IMR-90 (cell line): ENCODE results near the gene PPP1CA. TPM values are rescaled to one million over a fixed set of nuclear protein-coding genes. Genes with fewer than 3 reads are reported as not detected.
"Not testable (repeated sequence)": the region's sequence is repeated elsewhere in the genome, so short reads cannot be mapped to it uniquely, and the experiment has no call there.

Experiments
- ATAC-seq: fragments of 200-7000 bp; cut with Tn5 transposase; 2 replicates; pipeline ENCODE4 v1.9.1; 2020; ENCODE audit warnings: low read depth, mild to moderate bottlenecking, moderate library complexity
- BruUV-seq: library from RNA; stranded (reverse); fragments of 400-500 nt; replicated peaks from 2 replicates; lab custom pipeline; 2021; lab: Mats Ljungman, UMichigan
- CTCF ChIA-PET: fragments of 300-600 bp; formaldehyde crosslinking; extraction: SDS; loops from one replicate; lab custom pipeline; 2021; ENCODE audit warnings: antibody characterized with exemption; lab: Yijun Ruan, JAX
- POLR2A ChIA-PET: fragments of 300-600 bp; sonication (Branson Sonifier 250); formaldehyde crosslinking; loops from one replicate; lab custom pipeline; 2022; ENCODE audit warnings: antibody characterized with exemption; ENCODE audit not compliant: unreplicated experiment; lab: Charles Lee
- DNase-seq: peaks from one replicate; pipeline ENCODE4 v3.0.0; 2013
- H2AFZ ChIP-seq: replicated peaks from 2 replicates; pipeline ENCODE3; 2013; ENCODE audit warnings: low read length, mild to moderate bottlenecking; ENCODE audit not compliant: poor library complexity
- H2AK5ac ChIP-seq: 2 replicates; pipeline ENCODE4 v1.6.1; 2013; ENCODE audit warnings: low read depth, low read length, inconsistent platforms
- H2AK9ac ChIP-seq: replicated peaks from 2 replicates; pipeline ENCODE3; 2013; ENCODE audit warnings: mild to moderate bottlenecking, low read depth, low read length, moderate library complexity; ENCODE audit not compliant: poor library complexity
- H2BK120ac ChIP-seq: 2 replicates; pipeline ENCODE4 v1.6.1; 2013; ENCODE audit warnings: low read depth, low read length, inconsistent platforms
- H2BK15ac ChIP-seq: 3 replicates; pipeline ENCODE4 v1.6.1; 2013; ENCODE audit warnings: low read depth, low read length, inconsistent platforms
- H2BK20ac ChIP-seq: 2 replicates; pipeline ENCODE4 v1.6.1; 2013; ENCODE audit warnings: low read depth, mild to moderate bottlenecking, inconsistent platforms, low read length, moderate library complexity
- H2BK5ac ChIP-seq: 2 replicates; pipeline ENCODE4 v1.6.1; 2013; ENCODE audit warnings: mild to moderate bottlenecking, low read depth, low read length, inconsistent platforms; ENCODE audit not compliant: poor library complexity, severe bottlenecking
- H3K14ac ChIP-seq: replicated peaks from 2 replicates; pipeline ENCODE4 v1.6.1; 2013; ENCODE audit warnings: low read depth, low read length, inconsistent platforms
- H3K18ac ChIP-seq: 2 replicates; pipeline ENCODE4 v1.6.1; 2013; ENCODE audit warnings: low read depth, low read length, control low read depth
- H3K23ac ChIP-seq: 2 replicates; pipeline ENCODE4 v1.6.1; 2013; ENCODE audit warnings: low read depth, low read length, inconsistent platforms
- H3K27ac ChIP-seq: 2 replicates; pipeline ENCODE4 v1.5.1; 2013; ENCODE audit warnings: mild to moderate bottlenecking, control low read depth, low read length; ENCODE audit not compliant: insufficient read depth
- H3K27me3 ChIP-seq: 2 replicates; pipeline ENCODE4 v1.6.1; 2013; ENCODE audit warnings: low read length; ENCODE audit not compliant: control insufficient read depth, insufficient read depth
- H3K36me3 ChIP-seq: 2 replicates; pipeline ENCODE4 v1.6.1; 2013; ENCODE audit warnings: low read length, mixed read lengths; ENCODE audit not compliant: control insufficient read depth, insufficient read depth
- H3K4ac ChIP-seq: 2 replicates; pipeline ENCODE4 v1.6.1; 2013; ENCODE audit warnings: low read depth, low read length, inconsistent platforms
- H3K4me1 ChIP-seq: 2 replicates; pipeline ENCODE4 v1.6.1; 2013; ENCODE audit warnings: low read length, mixed read lengths; ENCODE audit not compliant: control insufficient read depth, insufficient read depth
- H3K4me2 ChIP-seq: 2 replicates; pipeline ENCODE4 v1.6.1; 2013; ENCODE audit warnings: low read depth, mild to moderate bottlenecking, control low read depth, low read length, moderate library complexity
- H3K4me3 ChIP-seq: 2 replicates; pipeline ENCODE4 v1.5.1; 2013; ENCODE audit warnings: low read depth, mild to moderate bottlenecking, control low read depth, low read length, moderate library complexity; ENCODE audit not compliant: insufficient read depth
- H3K56ac ChIP-seq: 2 replicates; pipeline ENCODE4 v1.6.1; 2013; ENCODE audit warnings: low read length, inconsistent platforms; ENCODE audit not compliant: insufficient read depth; ENCODE audit errors: extremely low read depth
- H3K79me1 ChIP-seq, 2 experiments: 2 replicates each; pipeline ENCODE4 v1.6.1; 2013; ENCODE audit warnings: low read length in 2 of 2, inconsistent platforms in 1 of 2, low read depth in 1 of 2
- H3K9ac ChIP-seq: 2 replicates; pipeline ENCODE4 v1.6.1; 2013; ENCODE audit warnings: low read depth, low read length, control low read depth
- H3K9me1 ChIP-seq: 2 replicates; pipeline ENCODE4 v1.6.1; 2013; ENCODE audit warnings: low read length, inconsistent platforms; ENCODE audit not compliant: insufficient read depth
- H3K9me3 ChIP-seq: 2 replicates; pipeline ENCODE4 v1.6.1; 2013; ENCODE audit warnings: low read length; ENCODE audit not compliant: control insufficient read depth, insufficient read depth
- H4K20me1 ChIP-seq: 2 replicates; pipeline ENCODE4 v1.6.1; 2013; ENCODE audit warnings: low read length, inconsistent platforms; ENCODE audit not compliant: insufficient read depth
- H4K5ac ChIP-seq: 2 replicates; pipeline ENCODE4 v1.6.1; 2013; ENCODE audit warnings: mild to moderate bottlenecking, low read depth, low read length, control low read depth
- H4K8ac ChIP-seq, 2 experiments: 2 replicates each; pipeline ENCODE4 v1.6.1; 2013; ENCODE audit warnings: low read depth in 2 of 2, low read length in 2 of 2, control low read depth in 1 of 2, inconsistent platforms in 1 of 2
- H4K91ac ChIP-seq: 2 replicates; pipeline ENCODE4 v1.6.1; 2013; ENCODE audit warnings: low read depth, low read length, inconsistent platforms; ENCODE audit not compliant: insufficient read depth
- MAZ ChIP-seq: IDR thresholded peaks from 2 replicates; pipeline ENCODE4 v1.6.1; 2012; ENCODE audit warnings: low read depth, mild to moderate bottlenecking, low read length, improper control_type of control experiment, moderate library complexity, borderline replicate concordance
- WGBS, 2 experiments: methylation state at CpG; one replicate each; pipeline versions ENCODE4 v1.1.5 to v1.1.7; 2013; ENCODE audit warnings: missing lambda C conversion rate in 2 of 2; ENCODE audit not compliant: insufficient read length in 1 of 2; ENCODE audit errors: extremely low coverage in 2 of 2; 5-methylcytosine and 5-hydroxymethylcytosine counted together
- dilution Hi-C: fragments of 300-500 bp; cut with HindIII; formaldehyde crosslinking; loops from one replicate; pipeline ENCODE4 v1.14.3; 2018; ENCODE audit warnings: low sequenced_read_pairs; ENCODE audit not compliant: unreplicated experiment
- in situ Hi-C: fragments of 300-500 bp; cut with MboI; formaldehyde crosslinking; loops from 3 replicates; pipeline ENCODE4 v1.14.3; 2019; ENCODE audit warnings: low sequenced_read_pairs, inconsistent platforms, mixed read lengths
- intact Hi-C: fragments of 100-400 bp; cut with micrococcal nuclease; formaldehyde crosslinking; loops from 2 replicates; pipeline ENCODE4 v1.10.0; 2022
- polyA plus RNA-seq, 3 experiments: library from polyadenylated mRNA; depleted of rRNA; stranded (reverse); fragments of >200 nt; gene quantifications; 2 replicates each; pipeline ENCODE4 v1.2.3, GENCODE V29; 2012; ENCODE audit warnings: low replicate concordance in 1 of 3
- total RNA-seq: library from RNA; depleted of rRNA; stranded (reverse); fragments of >200 nt; gene quantifications from 2 replicates; pipeline ENCODE4 v1.2.3, GENCODE V29; 2012

PPP1CA gene
- total and polyA plus RNA-seq, 2 of the 4 experiments (the other 2 are of a cell fraction), result 228 to 313 TPM

DNA sequence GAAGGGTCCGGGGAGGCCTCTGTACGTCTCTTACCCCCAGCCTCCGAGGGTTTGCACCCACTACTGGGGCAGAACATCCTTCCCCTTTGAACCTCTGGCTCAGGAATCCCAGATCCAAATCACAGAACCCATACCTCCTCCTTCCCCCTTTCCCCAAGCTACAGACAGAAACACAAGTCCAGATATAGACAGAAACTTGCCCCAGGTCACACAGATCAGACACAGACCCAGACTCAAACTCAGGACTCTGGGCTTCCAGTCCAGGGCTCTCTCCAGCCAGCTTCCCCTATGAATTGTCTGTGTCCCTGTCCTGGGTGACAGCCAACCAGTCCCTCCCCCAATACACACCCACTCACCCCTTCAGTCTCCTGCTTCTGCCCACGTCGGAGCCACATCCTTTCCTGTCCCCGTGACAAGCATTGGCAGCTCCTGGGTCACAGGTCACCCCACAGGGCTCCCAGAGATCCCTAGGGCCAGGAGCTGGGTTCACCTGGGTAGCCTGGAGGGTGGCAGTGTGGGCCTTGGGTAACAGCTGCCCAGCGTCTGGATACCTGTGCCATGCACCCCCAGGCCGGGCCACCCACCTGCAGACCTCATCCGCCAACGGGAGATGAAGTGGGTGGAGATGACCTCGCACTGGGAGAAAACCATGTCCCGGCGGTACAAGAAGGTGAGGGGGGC lies 3.0 kb upstream of the PPP1CA start:
- H2AFZ ChIP-seq, result no peak overlapping the region
- H3K14ac ChIP-seq, result no peak overlapping the region
- H3K27me3 ChIP-seq, result peaks cover 24% of the 10 kb centered on the region
- H2AK5ac ChIP-seq, result no peak overlapping the region
- H3K23ac ChIP-seq, result no peak overlapping the region
- no peak overlapping the region for H2AK9ac ChIP-seq
- H4K91ac ChIP-seq, result no peak overlapping the region
- 54% methylated on average over 2 of the region's 13 CpGs; no CpG with 5 or more reads in 1 of the 2 experiments for WGBS, 2 experiments
- H3K18ac ChIP-seq, result no peak overlapping the region
- no TSS peak for BruUV-seq
- peaks cover 7% of the 10 kb centered on the region; the same call in 1 of the 2 replicates for H3K36me3 ChIP-seq
- peaks cover 11% of the 10 kb centered on the region for H3K4me1 ChIP-seq
- no peak overlapping the region for H2BK5ac ChIP-seq
- no peak overlapping the region for H3K56ac ChIP-seq
- no peaks in the 10 kb centered on the region for H3K9me1 ChIP-seq
- no peak for TF ChIP-seq MAZ
- H2BK20ac ChIP-seq, result no peak overlapping the region
- ChIA-PET CTCF (no interaction called here), POLR2A (no interaction called here)
- H3K27ac ChIP-seq, result no peak overlapping the region
- in situ Hi-C loops (no loop called here), intact Hi-C loops (no loop called here), dilution Hi-C loops (no loop called here)
- H4K8ac ChIP-seq, result no peak overlapping the region
- H4K5ac ChIP-seq, result no peak overlapping the region
- peaks cover 14% of the 10 kb centered on the region for H4K20me1 ChIP-seq
- no peak overlapping the region for H2BK15ac ChIP-seq
- no peak for ATAC-seq
- H3K9me3 ChIP-seq, result no peaks in the 10 kb centered on the region
- no peak overlapping the region for H2BK120ac ChIP-seq
- H3K79me1 ChIP-seq, result peaks cover 8 to 15% of the 10 kb centered on the region in 2 experiments; a peak in 3 of 4 replicates
- H3K4me3 ChIP-seq, result no peak overlapping the region
- DNase-seq, result no peak
- no peak overlapping the region for H3K9ac ChIP-seq
- no peak overlapping the region for H3K4me2 ChIP-seq
- no peak overlapping the region for H3K4ac ChIP-seq

DNA sequence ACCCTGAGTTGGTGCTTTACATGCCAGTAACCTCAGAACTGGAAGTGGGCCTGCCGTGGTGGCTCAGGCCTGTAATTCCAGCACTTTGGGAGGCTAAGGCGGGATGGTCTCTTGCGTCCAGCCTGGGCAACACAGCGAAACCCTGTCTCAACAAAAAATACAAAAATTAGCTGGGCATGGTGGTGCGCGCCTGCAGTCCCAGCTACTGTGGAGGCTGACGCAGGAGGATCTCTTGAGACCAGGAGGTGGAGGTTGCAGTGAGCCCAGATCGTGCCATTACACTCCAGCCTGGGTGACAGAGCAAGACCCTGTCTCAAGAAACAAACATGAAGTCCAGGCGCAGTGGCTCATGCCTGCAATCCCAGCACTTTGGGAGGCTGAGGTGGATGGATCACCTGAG lies 1.4 kb upstream of the PPP1CA start:
- H4K20me1 ChIP-seq, result peaks cover 26% of the 10 kb centered on the region
- dilution Hi-C loops, H2AK9ac ChIP-seq, H3K14ac ChIP-seq, H2AK5ac ChIP-seq, H2BK15ac ChIP-seq, in situ Hi-C loops, H3K9me3 ChIP-seq, H3K9me1 ChIP-seq, H3K23ac ChIP-seq, BruUV-seq, H3K4me2 ChIP-seq, H2BK20ac ChIP-seq, H2BK5ac ChIP-seq, H4K5ac ChIP-seq, DNase-seq, H3K27ac ChIP-seq, H3K18ac ChIP-seq, CTCF ChIA-PET, H4K91ac ChIP-seq, H2AFZ ChIP-seq, H3K9ac ChIP-seq, H3K4ac ChIP-seq, intact Hi-C loops, H3K4me3 ChIP-seq, H3K56ac ChIP-seq, H2BK120ac ChIP-seq, ATAC-seq, POLR2A ChIA-PET: not testable (repeated sequence)
- peaks cover 23% of the 10 kb centered on the region for H3K36me3 ChIP-seq
- peaks cover 17 to 28% of the 10 kb centered on the region in 2 experiments; a peak in 3 of 4 replicates for H3K79me1 ChIP-seq
- peaks cover 13% of the 10 kb centered on the region for H3K4me1 ChIP-seq
- H4K8ac ChIP-seq, result peak overlapping the region in 1 of 2 experiments; percentile 23; a peak in 2 of 4 replicates
- 89% methylated on average over 3 of the region's 9 CpGs; no CpG with 5 or more reads in 1 of the 2 experiments for WGBS, 2 experiments
- peaks cover 10% of the 10 kb centered on the region for H3K27me3 ChIP-seq
